H9 (cell line): ENCODE results near the gene CBX5. TPM values are rescaled to one million over a fixed set of nuclear protein-coding genes. Genes with fewer than 3 reads are reported as not detected.

Source experiments
- DNase-seq: peaks from one replicate; pipeline ENCODE4 v3.0.0-alpha.2; 2017
- H2AFZ ChIP-seq: one replicate; pipeline ENCODE4 v1.6.1; 2013; ENCODE audit warnings: mild to moderate bottlenecking, low read length, control low read depth, moderate library complexity
- H2AK5ac ChIP-seq: 2 replicates; pipeline ENCODE4 v1.6.1; 2013; ENCODE audit warnings: low read length, control low read depth, mixed read lengths; ENCODE audit not compliant: insufficient read length
- H2BK120ac ChIP-seq: one replicate; pipeline ENCODE4 v1.6.1; 2013; ENCODE audit warnings: low read depth, mild to moderate bottlenecking, low read length, control low read depth, inconsistent platforms; ENCODE audit not compliant: poor library complexity, severe bottlenecking
- H2BK12ac ChIP-seq: 2 replicates; pipeline ENCODE4 v1.6.1; 2013; ENCODE audit warnings: low read length, control low read depth, mixed read lengths, low read depth; ENCODE audit not compliant: insufficient read length
- H2BK15ac ChIP-seq: 2 replicates; pipeline ENCODE4 v1.6.1; 2013; ENCODE audit warnings: low read depth, low read length, control low read depth
- H2BK20ac ChIP-seq: one replicate; pipeline ENCODE4 v1.6.1; 2013; ENCODE audit warnings: low read depth, mild to moderate bottlenecking, low read length, control low read depth, inconsistent platforms; ENCODE audit not compliant: poor library complexity, severe bottlenecking
- H2BK5ac ChIP-seq: 2 replicates; pipeline ENCODE4 v1.6.1; 2013; ENCODE audit warnings: low read length, control low read depth, mixed read lengths; ENCODE audit not compliant: insufficient read length
- H3K14ac ChIP-seq: 2 replicates; pipeline ENCODE4 v1.6.1; 2013; ENCODE audit warnings: low read length, control low read depth; ENCODE audit not compliant: insufficient read depth
- H3K18ac ChIP-seq: 2 replicates; pipeline ENCODE4 v1.6.1; 2013; ENCODE audit warnings: low read depth, mild to moderate bottlenecking, mixed read lengths, low read length, control low read depth; ENCODE audit not compliant: insufficient read length
- H3K23ac ChIP-seq: 2 replicates; pipeline ENCODE4 v1.6.1; 2013; ENCODE audit warnings: low read length, control low read depth, mixed read lengths, low read depth; ENCODE audit not compliant: insufficient read length
- H3K23me2 ChIP-seq: 2 replicates; pipeline ENCODE4 v1.6.1; 2013; ENCODE audit warnings: low read depth, mild to moderate bottlenecking, mixed read lengths, low read length, control low read depth; ENCODE audit not compliant: insufficient read length, poor library complexity, severe bottlenecking
- H3K27ac ChIP-seq: 2 replicates; pipeline ENCODE4 v1.5.1; 2013; ENCODE audit warnings: low read length, control low read depth, mixed read lengths, low read depth; ENCODE audit not compliant: insufficient read length
- H3K27me3 ChIP-seq: 2 replicates; pipeline ENCODE4 v1.6.1; 2013; ENCODE audit warnings: low read length, control low read depth, inconsistent platforms; ENCODE audit not compliant: insufficient read depth
- H3K4ac ChIP-seq: 2 replicates; pipeline ENCODE4 v1.6.1; 2013; ENCODE audit warnings: low read depth, mild to moderate bottlenecking, control low read depth, inconsistent platforms, low read length, moderate library complexity
- H3K4me1 ChIP-seq: 2 replicates; pipeline ENCODE4 v1.6.1; 2013; ENCODE audit warnings: low read length, control low read depth, inconsistent platforms; ENCODE audit not compliant: insufficient read depth
- H3K4me2 ChIP-seq: 2 replicates; pipeline ENCODE4 v1.6.1; 2013; ENCODE audit warnings: low read length, control low read depth, mixed read lengths; ENCODE audit not compliant: insufficient read length, insufficient read depth
- H3K56ac ChIP-seq: 2 replicates; pipeline ENCODE4 v1.6.1; 2013; ENCODE audit warnings: low read depth, mild to moderate bottlenecking, mixed read lengths, low read length, control low read depth; ENCODE audit not compliant: insufficient read length
- H3K79me1 ChIP-seq: 2 replicates; pipeline ENCODE4 v1.6.1; 2013; ENCODE audit warnings: low read depth, mild to moderate bottlenecking, moderate library complexity, low read length, control low read depth, inconsistent platforms; ENCODE audit not compliant: insufficient read depth, poor library complexity, severe bottlenecking
- H3K79me2 ChIP-seq: 2 replicates; pipeline ENCODE4 v1.6.1; 2013; ENCODE audit warnings: low read length, control low read depth, inconsistent platforms; ENCODE audit not compliant: insufficient read depth
- H3K9ac ChIP-seq: 2 replicates; pipeline ENCODE4 v1.6.1; 2013; ENCODE audit warnings: low read length, control low read depth, mixed read lengths; ENCODE audit not compliant: insufficient read length; ENCODE audit errors: extremely low read depth
- H3K9me3 ChIP-seq: one replicate; pipeline ENCODE4 v1.6.1; 2013; ENCODE audit warnings: low read depth, low read length, inconsistent platforms; ENCODE audit not compliant: control insufficient read depth
- H3T11ph ChIP-seq: one replicate; pipeline ENCODE4 v1.6.1; 2013; ENCODE audit warnings: mild to moderate bottlenecking, low read length, control low read depth, inconsistent platforms
- H4K20me1 ChIP-seq: one replicate; pipeline ENCODE4 v1.6.1; 2013; ENCODE audit not compliant: control insufficient read depth, insufficient read length, insufficient read depth
- H4K5ac ChIP-seq: 2 replicates; pipeline ENCODE4 v1.6.1; 2013; ENCODE audit warnings: low read depth, mild to moderate bottlenecking, mixed read lengths, low read length, control low read depth; ENCODE audit not compliant: insufficient read length
- H4K8ac ChIP-seq: replicated peaks from 2 replicates; pipeline ENCODE4 v1.6.1; 2013; ENCODE audit warnings: low read length, control low read depth, mixed read lengths, low read depth; ENCODE audit not compliant: insufficient read length
- H4K91ac ChIP-seq: 2 replicates; pipeline ENCODE4 v1.6.1; 2013; ENCODE audit warnings: low read depth, mild to moderate bottlenecking, moderate library complexity, mixed read lengths, low read length, control low read depth; ENCODE audit not compliant: insufficient read length
- H3K27ac Mint-ChIP-seq, 3 experiments: 2 replicates in 2 of 3; 3 replicates in 1 of 3; pipeline ENCODE4 v1.8.0; 2020 to 2021; ENCODE audit warnings: mixed read lengths in 3 of 3, mild to moderate bottlenecking in 1 of 3, moderate library complexity in 1 of 3
- H3K27me3 Mint-ChIP-seq: 2 replicates; pipeline ENCODE4 v1.8.0; 2021; ENCODE audit warnings: low read depth, mild to moderate bottlenecking, moderate library complexity, mixed read lengths
- H3K36me3 Mint-ChIP-seq, 3 experiments: 2 replicates in 2 of 3; 3 replicates in 1 of 3; pipeline ENCODE4 v1.8.0; 2020 to 2021; ENCODE audit warnings: low read depth in 3 of 3, mixed read lengths in 3 of 3; ENCODE audit not compliant: insufficient read depth in 1 of 3
- H3K4me1 Mint-ChIP-seq, 2 experiments: 2 replicates each; pipeline ENCODE4 v1.8.0; 2020; ENCODE audit warnings: mixed read lengths in 2 of 2
- H3K4me3 Mint-ChIP-seq, 2 experiments: 2 replicates in 1 of 2; 3 replicates in 1 of 2; pipeline ENCODE4 v1.8.0; 2020 to 2021; ENCODE audit warnings: mild to moderate bottlenecking in 2 of 2, mixed read lengths in 2 of 2, moderate library complexity in 1 of 2
- H3K9me3 Mint-ChIP-seq, 2 experiments: 2 replicates in 1 of 2; 3 replicates in 1 of 2; pipeline ENCODE4 v1.8.0; 2020; ENCODE audit warnings: mild to moderate bottlenecking in 2 of 2, mixed read lengths in 2 of 2, moderate library complexity in 1 of 2
- total RNA-seq: library from RNA; stranded (reverse); gene quantifications from 2 replicates; pipeline ENCODE4 v1.2.1, GENCODE V29; 2021
- TF ChIP-seq, protein P1 (sequence below): fragments of 200-600 bp; sonication (generic); conservative IDR thresholded peaks from 3 replicates; pipeline ENCODE4 v1.8.0; 2021; ENCODE audit warnings: antibody characterized with exemption, mild to moderate bottlenecking

Gene CBX5
- total RNA-seq, 1 experiment from 2014 or later = 206 TPM

- Mint-ChIP-seq H3K4me3 (peak overlapping the region; percentile 47 to 72), H3K4me1 (peaks cover 44 to 56% of the 10 kb centered on the region in 2 experiments), H3K36me3 (peaks cover 28 to 39% (median 35%) of the 10 kb centered on the region in 3 experiments; a peak in 6 of 7 replicates), H3K9me3 (no peaks in the 10 kb centered on the region), H3K27me3 (no peaks in the 10 kb centered on the region), H3K27ac (peak overlapping the region; percentile 95 to 99 (median 98))
- no peak overlapping the region for H2BK15ac ChIP-seq
- no peak overlapping the region for H4K5ac ChIP-seq
- peak overlapping the region; percentile 20 for H3K9ac ChIP-seq
- peak overlapping the region; percentile 79 for H3K27ac ChIP-seq
- no peaks in the 10 kb centered on the region for H4K20me1 ChIP-seq
- H3K79me2 ChIP-seq = no peaks in the 10 kb centered on the region; the same call in 1 of the 2 replicates
- peak overlapping the region; percentile 88 for H3K4me2 ChIP-seq
- DNase-seq = no peak
- no peak overlapping the region for H3K23ac ChIP-seq
- TF ChIP-seq, protein P1, sequence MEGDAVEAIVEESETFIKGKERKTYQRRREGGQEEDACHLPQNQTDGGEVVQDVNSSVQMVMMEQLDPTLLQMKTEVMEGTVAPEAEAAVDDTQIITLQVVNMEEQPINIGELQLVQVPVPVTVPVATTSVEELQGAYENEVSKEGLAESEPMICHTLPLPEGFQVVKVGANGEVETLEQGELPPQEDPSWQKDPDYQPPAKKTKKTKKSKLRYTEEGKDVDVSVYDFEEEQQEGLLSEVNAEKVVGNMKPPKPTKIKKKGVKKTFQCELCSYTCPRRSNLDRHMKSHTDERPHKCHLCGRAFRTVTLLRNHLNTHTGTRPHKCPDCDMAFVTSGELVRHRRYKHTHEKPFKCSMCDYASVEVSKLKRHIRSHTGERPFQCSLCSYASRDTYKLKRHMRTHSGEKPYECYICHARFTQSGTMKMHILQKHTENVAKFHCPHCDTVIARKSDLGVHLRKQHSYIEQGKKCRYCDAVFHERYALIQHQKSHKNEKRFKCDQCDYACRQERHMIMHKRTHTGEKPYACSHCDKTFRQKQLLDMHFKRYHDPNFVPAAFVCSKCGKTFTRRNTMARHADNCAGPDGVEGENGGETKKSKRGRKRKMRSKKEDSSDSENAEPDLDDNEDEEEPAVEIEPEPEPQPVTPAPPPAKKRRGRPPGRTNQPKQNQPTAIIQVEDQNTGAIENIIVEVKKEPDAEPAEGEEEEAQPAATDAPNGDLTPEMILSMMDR = no peak
- no peak overlapping the region for H2AK5ac ChIP-seq
- no peak overlapping the region for H2AFZ ChIP-seq
- peaks cover 3% of the 10 kb centered on the region for H3K23me2 ChIP-seq
- H3K14ac ChIP-seq = no peak overlapping the region; the same call in 1 of the 2 replicates
- H4K8ac ChIP-seq = no peak overlapping the region
- H3K4ac ChIP-seq = no peak overlapping the region
- H3K18ac ChIP-seq = no peak overlapping the region
- no peak overlapping the region for H3T11ph ChIP-seq
- H2BK5ac ChIP-seq = no peak overlapping the region
- H2BK120ac ChIP-seq = no peak overlapping the region
- no peak overlapping the region for H2BK12ac ChIP-seq
- no peak overlapping the region for H2BK20ac ChIP-seq
- H3K9me3 ChIP-seq = no peaks in the 10 kb centered on the region
- H3K4me1 ChIP-seq = peaks cover 14% of the 10 kb centered on the region; the same call in 1 of the 2 replicates
- H3K27me3 ChIP-seq = no peaks in the 10 kb centered on the region
- no peaks in the 10 kb centered on the region for H3K79me1 ChIP-seq
- no peak overlapping the region for H4K91ac ChIP-seq
- H3K56ac ChIP-seq = no peak overlapping the region
Observed at GRCh38 chr12:54258201-54258681, 21.7 kb downstream of the CBX5 start.
